ENCODE measurements around the gene BICC1. TPM values are rescaled to one million over a fixed set of nuclear protein-coding genes. Genes with fewer than 3 reads are reported as not detected.

Gene BICC1
- total and polyA plus RNA-seq, 2 of the 8 experiments (the other 6 are each of a cell fraction or from before 2014, with no cell fraction given): 0.20 to 0.73 TPM

DNA sequence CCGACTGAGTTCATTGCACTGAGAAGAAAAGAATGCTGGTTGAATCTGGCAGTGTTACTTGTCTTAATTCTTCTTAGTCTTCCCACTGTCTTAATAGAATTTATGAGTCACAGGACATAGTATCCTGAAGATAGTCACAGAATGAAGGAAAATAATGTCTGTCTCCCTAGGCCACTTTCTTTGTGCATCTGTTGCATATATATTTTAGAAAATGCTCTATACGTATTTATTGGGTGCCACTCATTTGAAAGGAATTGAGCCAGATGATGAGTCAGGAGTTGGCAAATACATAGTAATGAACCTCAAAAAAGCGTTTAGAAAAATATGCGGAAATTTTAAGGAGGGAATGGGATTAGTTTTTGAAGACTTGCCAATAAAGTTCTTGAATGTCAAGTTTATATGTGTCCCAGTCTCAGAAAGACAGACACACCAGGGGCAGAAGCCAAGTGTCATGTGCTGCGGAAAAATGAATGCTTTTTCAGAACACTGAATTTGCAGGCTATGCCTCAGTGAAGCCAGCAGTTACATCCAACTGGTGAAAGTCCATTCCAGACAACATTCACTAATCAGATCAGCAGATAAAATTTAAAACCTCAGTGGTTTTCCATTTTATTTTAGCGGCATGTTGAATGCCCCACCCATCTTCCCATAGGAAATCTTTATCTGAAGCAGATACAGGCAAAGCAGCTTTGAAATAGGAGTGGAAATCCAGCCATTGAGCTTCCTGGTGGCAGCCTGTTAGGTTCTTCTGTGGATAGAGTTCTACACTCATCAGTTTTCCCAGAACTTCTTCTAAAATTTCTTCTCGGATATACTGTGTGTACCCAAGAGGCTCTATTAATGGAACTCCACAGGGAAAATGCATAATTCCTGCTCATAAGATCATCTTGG, 308.4 kb downstream of the BICC1 start (continued):
- TF ChIP-seq TAF1 (IDR thresholded peaks at IDR 0.05; ENCODE audit: low read depth, low read length) (no peak), KDM5A (IDR thresholded peaks at IDR 0.05; ENCODE audit: low read length) (no peak)
- TF ChIP-seq, protein P1, sequence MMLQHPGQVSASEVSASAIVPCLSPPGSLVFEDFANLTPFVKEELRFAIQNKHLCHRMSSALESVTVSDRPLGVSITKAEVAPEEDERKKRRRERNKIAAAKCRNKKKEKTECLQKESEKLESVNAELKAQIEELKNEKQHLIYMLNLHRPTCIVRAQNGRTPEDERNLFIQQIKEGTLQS (IDR thresholded peaks at IDR 0.05; ENCODE audit: insufficient read depth, low read depth, low read length): no peak
